ENCODE data around the gene CYP20A1.

The CYP20A1 gene

DNA sequence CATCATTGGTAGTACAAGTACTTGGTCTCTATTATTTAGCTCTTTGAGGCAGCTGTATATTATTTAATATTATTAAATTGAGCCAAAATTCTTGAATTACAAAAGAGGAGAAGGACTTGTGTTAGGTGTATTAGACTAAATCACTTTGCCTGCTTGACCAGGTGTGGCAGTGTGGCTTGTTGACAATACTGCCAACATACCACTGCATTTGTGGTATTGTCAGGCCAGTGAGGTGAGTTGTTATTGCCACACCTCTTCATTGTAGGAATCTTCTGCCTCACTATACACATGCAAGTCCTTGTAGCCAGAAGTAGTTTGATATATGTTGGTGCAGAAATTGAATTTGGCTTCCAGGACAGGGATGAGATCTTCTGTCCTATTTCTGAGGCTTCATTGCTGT, 40.5 kb downstream of the CYP20A1 start:
- Histone ChIP-seq H3K9me2 (replicated peaks; ENCODE audit: control insufficient read depth, low read length) (no peaks in the 10 kb centered on the region), H3F3A (ENCODE audit: control insufficient read depth, insufficient read depth) (no peaks in the 10 kb centered on the region), H3K4me3 (ENCODE audit: low read length) (no peak overlapping the region), H3K27me3 (ENCODE audit: control insufficient read depth, low read length) (no peaks in the 10 kb centered on the region), H3K79me2 (ENCODE audit: control insufficient read depth, low read length) (no peaks in the 10 kb centered on the region), H3K9me3 (ENCODE audit: control insufficient read depth, insufficient read depth, low read length) (no peaks in the 10 kb centered on the region), H3K4me1 (ENCODE audit: control insufficient read depth, low read length) (no peaks in the 10 kb centered on the region), H3K36me3 (ENCODE audit: control insufficient read depth, low read length) (peaks cover 33% of the 10 kb centered on the region), H4K20me1 (ENCODE audit: control insufficient read depth, insufficient read depth, low read depth, low read length) (no peaks in the 10 kb centered on the region), H3K4me2 (ENCODE audit: low read length) (no peak overlapping the region), H3K27ac (ENCODE audit: low read depth, low read length) (no peak overlapping the region)
- TF ChIP-seq EZH2phosphoT487 (IDR thresholded peaks at IDR 0.05; ENCODE audit: borderline replicate concordance, low read length), result no peak
- TF ChIP-seq, protein P1, sequence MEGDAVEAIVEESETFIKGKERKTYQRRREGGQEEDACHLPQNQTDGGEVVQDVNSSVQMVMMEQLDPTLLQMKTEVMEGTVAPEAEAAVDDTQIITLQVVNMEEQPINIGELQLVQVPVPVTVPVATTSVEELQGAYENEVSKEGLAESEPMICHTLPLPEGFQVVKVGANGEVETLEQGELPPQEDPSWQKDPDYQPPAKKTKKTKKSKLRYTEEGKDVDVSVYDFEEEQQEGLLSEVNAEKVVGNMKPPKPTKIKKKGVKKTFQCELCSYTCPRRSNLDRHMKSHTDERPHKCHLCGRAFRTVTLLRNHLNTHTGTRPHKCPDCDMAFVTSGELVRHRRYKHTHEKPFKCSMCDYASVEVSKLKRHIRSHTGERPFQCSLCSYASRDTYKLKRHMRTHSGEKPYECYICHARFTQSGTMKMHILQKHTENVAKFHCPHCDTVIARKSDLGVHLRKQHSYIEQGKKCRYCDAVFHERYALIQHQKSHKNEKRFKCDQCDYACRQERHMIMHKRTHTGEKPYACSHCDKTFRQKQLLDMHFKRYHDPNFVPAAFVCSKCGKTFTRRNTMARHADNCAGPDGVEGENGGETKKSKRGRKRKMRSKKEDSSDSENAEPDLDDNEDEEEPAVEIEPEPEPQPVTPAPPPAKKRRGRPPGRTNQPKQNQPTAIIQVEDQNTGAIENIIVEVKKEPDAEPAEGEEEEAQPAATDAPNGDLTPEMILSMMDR (IDR thresholded peaks at IDR 0.05; ENCODE audit: low read depth, low read length, poor library complexity, severe bottlenecking), result no peak

DNA sequence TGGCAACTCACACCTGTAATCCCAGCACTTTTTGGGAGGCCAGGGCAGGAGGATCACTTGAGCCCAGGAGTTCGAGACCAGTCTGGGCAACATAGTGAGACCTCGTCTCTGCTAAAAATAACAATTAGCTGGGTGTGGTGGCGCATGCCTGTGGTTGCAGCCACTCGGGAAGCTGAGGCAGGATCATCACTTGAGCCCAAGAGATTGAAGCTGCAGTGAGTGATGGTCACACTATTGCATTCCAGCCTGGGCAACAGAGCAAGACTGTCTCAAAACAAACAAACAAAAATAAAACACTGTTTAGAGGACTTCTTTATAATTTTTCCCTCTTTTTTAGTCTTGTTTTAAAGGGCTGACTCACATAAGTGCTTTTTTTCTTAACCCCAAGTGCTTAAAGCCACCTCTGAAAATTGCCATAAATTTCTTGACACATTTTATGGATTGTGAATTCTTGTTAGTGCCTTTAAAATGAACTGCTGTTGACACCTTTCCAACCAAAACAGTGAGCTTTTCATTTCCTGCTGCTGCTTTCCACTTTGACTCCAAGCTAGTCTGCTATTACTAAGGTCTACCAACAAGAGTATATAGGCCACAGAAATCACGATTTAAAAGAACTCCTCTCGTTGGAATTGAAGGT, 41.7 kb downstream of the CYP20A1 start:
- Histone ChIP-seq H3K79me2 (ENCODE audit: control insufficient read depth, low read length) (no peaks in the 10 kb centered on the region), H3K9me2 (replicated peaks; ENCODE audit: control insufficient read depth, low read length) (no peaks in the 10 kb centered on the region), H3K36me3 (ENCODE audit: control insufficient read depth, low read length) (peaks cover 36% of the 10 kb centered on the region), H3F3A (ENCODE audit: control insufficient read depth, insufficient read depth) (no peaks in the 10 kb centered on the region), H3K9me3 (ENCODE audit: control insufficient read depth, insufficient read depth, low read length) (no peaks in the 10 kb centered on the region), H3K4me1 (ENCODE audit: control insufficient read depth, low read length) (no peaks in the 10 kb centered on the region), H3K27ac (ENCODE audit: low read depth, low read length) (no peak overlapping the region), H3K4me2 (ENCODE audit: low read length) (no peak overlapping the region), H4K20me1 (ENCODE audit: control insufficient read depth, insufficient read depth, low read depth, low read length) (no peaks in the 10 kb centered on the region), H3K27me3 (ENCODE audit: control insufficient read depth, low read length) (no peaks in the 10 kb centered on the region), H3K4me3 (ENCODE audit: low read length) (no peak overlapping the region)
- TF ChIP-seq, protein P1 (IDR thresholded peaks at IDR 0.05; ENCODE audit: low read depth, low read length, poor library complexity, severe bottlenecking), result no peak

DNA sequence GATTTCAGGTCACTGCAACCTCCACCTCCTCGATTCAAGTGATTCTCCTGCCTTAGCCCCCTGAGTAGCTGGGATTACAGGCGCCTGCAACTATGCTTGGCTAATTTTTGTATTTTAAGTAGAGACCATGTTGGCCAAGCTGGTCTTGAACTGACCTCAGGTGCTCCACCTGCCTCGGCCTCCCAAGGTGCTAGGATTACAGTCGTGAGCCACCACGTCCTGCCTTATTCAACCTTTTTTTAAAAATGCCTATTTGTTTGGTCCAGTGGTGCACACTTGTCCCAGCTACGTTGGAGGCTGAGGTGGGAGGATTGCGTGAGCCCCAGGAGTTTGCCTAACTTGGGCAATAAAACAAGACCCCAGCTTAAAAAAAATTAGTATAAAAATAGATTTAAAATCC, 43.3 kb downstream of the CYP20A1 start:
- Histone ChIP-seq H3K9me2 (replicated peaks; ENCODE audit: control insufficient read depth, low read length) (no peaks in the 10 kb centered on the region), H3K36me3 (ENCODE audit: control insufficient read depth, low read length) (peaks cover 43% of the 10 kb centered on the region)
- TF ChIP-seq, protein P1 (IDR thresholded peaks at IDR 0.05; ENCODE audit: low read depth, low read length, poor library complexity, severe bottlenecking), result no peak

More for the DNA sequence above, 43.3 kb downstream of the CYP20A1 start:
- H3K79me2 ChIP-seq (ENCODE audit: control insufficient read depth, low read length), result no peaks in the 10 kb centered on the region
- H3K9me3 ChIP-seq (ENCODE audit: control insufficient read depth, insufficient read depth, low read length), result no peaks in the 10 kb centered on the region
- H3K27ac ChIP-seq (ENCODE audit: low read depth, low read length), result no peak overlapping the region
- no peak overlapping the region for H3K4me2 ChIP-seq (ENCODE audit: low read length)
- no peaks in the 10 kb centered on the region for H3K27me3 ChIP-seq (ENCODE audit: control insufficient read depth, low read length)
- H4K20me1 ChIP-seq (ENCODE audit: control insufficient read depth, insufficient read depth, low read depth, low read length), result no peaks in the 10 kb centered on the region
- H3K4me3 ChIP-seq (ENCODE audit: low read length), result no peak overlapping the region
- H3K4me1 ChIP-seq (ENCODE audit: control insufficient read depth, low read length), result no peaks in the 10 kb centered on the region
- no peaks in the 10 kb centered on the region for H3F3A ChIP-seq (ENCODE audit: control insufficient read depth, insufficient read depth)
